ENCODE data around the gene ERCC1. TPM values are rescaled to one million over a fixed set of nuclear protein-coding genes. Genes with fewer than 3 reads are reported as not detected.

Gene ERCC1
- total RNA-seq, 1 experiment from 2014 or later = 103 TPM

DNA sequence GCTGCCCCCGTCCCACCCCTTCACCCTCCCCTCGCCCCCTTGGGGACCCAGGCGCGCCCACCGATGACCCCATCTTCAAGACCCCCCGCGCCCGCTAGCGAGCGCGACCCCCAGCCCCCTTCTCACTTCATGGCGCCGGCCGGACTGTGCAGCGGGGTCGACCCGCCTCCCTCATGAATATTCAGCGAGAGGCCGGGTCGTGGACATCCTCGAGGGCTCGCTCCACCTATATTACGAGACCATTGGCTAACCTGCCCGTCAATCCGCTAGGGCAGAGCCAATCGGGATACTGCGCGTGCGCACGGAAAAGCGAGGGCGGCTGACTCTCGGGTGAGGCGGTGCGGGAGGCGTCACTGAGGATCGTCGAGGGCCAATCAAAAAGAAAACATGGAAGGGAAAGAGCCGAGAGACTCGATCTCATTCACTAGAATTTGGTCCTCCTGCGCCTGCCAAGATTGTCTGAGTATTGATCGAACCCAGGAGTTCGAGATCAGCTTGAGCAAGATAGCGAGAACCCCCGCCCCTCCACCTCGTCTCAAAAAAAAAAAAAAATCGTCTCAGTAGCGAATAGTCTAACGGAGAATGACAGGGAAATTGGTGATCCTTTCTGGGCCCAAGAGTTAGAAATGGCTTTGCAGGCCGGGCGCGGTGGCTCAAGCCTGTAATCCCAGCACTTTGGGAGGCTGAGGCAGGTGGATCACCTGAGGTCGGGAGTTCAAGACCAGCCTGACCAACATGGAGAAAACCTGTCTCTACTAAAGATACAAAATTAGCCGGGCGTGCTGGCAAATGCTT, 53.1 kb downstream of the ERCC1 start, which contains the start of gene ERCC2:
Gene ERCC2, minus strand, starts transcription at position 164 of the 795 bp plus-strand sequence. Its CDS starts 33 bp downstream, at position 131.
- peaks cover 5 to 21% of the 10 kb centered on the region in 2 experiments; a peak in 3 of 4 replicates for H3K4me1 ChIP-seq (ENCODE audit: control insufficient read depth in 1 of 2, insufficient read depth in 2 of 2, low read length in 2 of 2)
- H4K20me1 ChIP-seq (ENCODE audit: insufficient read depth) = no peaks in the 10 kb centered on the region
- ChIA-PET POLR2A (no interaction called here), RAD21 (ENCODE audit: low non-redundant PET in 1 of 2, low total read pairs in 2 of 2, uncharacterized antibody in 2 of 2, unreplicated experiment in 2 of 2) (interaction anchor here in 1 of 2 experiments (0.6 kb wide), 1 partner anchor 56 kb away, joined by 3 read pairs; no protein-coding TSS in a partner anchor), CTCF (interaction anchor here (1.7 to 1.8 kb wide), 2 partner anchors 32 to 115 kb away, joined by 3 to 9 read pairs; no protein-coding TSS in a partner anchor)
- peak within 1 kb of the TSS; percentile 86 to 90 for H3K4me3 ChIP-seq (replicated peaks in 1 of 2; ENCODE audit: low read depth in 1 of 2, low read length in 2 of 2)
- TF ChIP-seq, protein P1, sequence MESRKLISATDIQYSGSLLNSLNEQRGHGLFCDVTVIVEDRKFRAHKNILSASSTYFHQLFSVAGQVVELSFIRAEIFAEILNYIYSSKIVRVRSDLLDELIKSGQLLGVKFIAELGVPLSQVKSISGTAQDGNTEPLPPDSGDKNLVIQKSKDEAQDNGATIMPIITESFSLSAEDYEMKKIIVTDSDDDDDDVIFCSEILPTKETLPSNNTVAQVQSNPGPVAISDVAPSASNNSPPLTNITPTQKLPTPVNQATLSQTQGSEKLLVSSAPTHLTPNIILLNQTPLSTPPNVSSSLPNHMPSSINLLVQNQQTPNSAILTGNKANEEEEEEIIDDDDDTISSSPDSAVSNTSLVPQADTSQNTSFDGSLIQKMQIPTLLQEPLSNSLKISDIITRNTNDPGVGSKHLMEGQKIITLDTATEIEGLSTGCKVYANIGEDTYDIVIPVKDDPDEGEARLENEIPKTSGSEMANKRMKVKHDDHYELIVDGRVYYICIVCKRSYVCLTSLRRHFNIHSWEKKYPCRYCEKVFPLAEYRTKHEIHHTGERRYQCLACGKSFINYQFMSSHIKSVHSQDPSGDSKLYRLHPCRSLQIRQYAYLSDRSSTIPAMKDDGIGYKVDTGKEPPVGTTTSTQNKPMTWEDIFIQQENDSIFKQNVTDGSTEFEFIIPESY (IDR thresholded peaks at IDR 0.05; ENCODE audit: extremely low read depth, insufficient replicate concordance, low read length) = no peak
- TF ChIP-seq, protein P2, sequence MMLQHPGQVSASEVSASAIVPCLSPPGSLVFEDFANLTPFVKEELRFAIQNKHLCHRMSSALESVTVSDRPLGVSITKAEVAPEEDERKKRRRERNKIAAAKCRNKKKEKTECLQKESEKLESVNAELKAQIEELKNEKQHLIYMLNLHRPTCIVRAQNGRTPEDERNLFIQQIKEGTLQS (IDR thresholded peaks at IDR 0.05) = no peak
- TF ChIP-seq ZNF274 (IDR thresholded peaks at IDR 0.05; ENCODE audit: low read depth, low read length) (no peak), SRF (IDR thresholded peaks at IDR 0.05; ENCODE audit: low read depth) (no peak), SP1 (IDR thresholded peaks at IDR 0.05; ENCODE audit: low read depth) (peak; percentile 99), YY1 (IDR thresholded peaks at IDR 0.05; ENCODE audit: extremely low read depth, insufficient replicate concordance, low read depth, low read length) (no peak), POLR2A (IDR thresholded peaks at IDR 0.05; ENCODE audit: borderline replicate concordance, extremely low read depth, insufficient read depth, insufficient read length) (peak; percentile 79), SIN3A (IDR thresholded peaks at IDR 0.05; ENCODE audit: low read depth) (no peak), ZFX (IDR thresholded peaks at IDR 0.05) (peak; percentile 33; the same call in 1 of the 2 replicates), ELF1 (IDR thresholded peaks at IDR 0.05; ENCODE audit: borderline replicate concordance, low read depth) (no peak), FOSL1 (IDR thresholded peaks at IDR 0.05; ENCODE audit: low read depth) (no peak), JUND (IDR thresholded peaks at IDR 0.05) (no peak), CBX3 (IDR thresholded peaks at IDR 0.05; ENCODE audit: low read depth) (no peak)
- TF ChIP-seq, protein P3, sequence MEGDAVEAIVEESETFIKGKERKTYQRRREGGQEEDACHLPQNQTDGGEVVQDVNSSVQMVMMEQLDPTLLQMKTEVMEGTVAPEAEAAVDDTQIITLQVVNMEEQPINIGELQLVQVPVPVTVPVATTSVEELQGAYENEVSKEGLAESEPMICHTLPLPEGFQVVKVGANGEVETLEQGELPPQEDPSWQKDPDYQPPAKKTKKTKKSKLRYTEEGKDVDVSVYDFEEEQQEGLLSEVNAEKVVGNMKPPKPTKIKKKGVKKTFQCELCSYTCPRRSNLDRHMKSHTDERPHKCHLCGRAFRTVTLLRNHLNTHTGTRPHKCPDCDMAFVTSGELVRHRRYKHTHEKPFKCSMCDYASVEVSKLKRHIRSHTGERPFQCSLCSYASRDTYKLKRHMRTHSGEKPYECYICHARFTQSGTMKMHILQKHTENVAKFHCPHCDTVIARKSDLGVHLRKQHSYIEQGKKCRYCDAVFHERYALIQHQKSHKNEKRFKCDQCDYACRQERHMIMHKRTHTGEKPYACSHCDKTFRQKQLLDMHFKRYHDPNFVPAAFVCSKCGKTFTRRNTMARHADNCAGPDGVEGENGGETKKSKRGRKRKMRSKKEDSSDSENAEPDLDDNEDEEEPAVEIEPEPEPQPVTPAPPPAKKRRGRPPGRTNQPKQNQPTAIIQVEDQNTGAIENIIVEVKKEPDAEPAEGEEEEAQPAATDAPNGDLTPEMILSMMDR (IDR thresholded peaks at IDR 0.05 in 2 of 3, conservative IDR thresholded peaks at IDR 0.05 in 1 of 3; ENCODE audit: borderline replicate concordance in 1 of 3, insufficient read depth in 1 of 3, low read depth in 2 of 3, low read length in 2 of 3) = no peak
- peak within 1 kb of the TSS; percentile 71 for H3K27ac ChIP-seq (ENCODE audit: low read depth, low read length)
- H3K4me2 ChIP-seq (ENCODE audit: low read length) = peak within 1 kb of the TSS; percentile 93
- peak; percentile 97 for ATAC-seq
- no peaks in the 10 kb centered on the region for H3K9me3 ChIP-seq (ENCODE audit: control insufficient read depth in 1 of 2, insufficient read depth in 1 of 2, low read depth in 1 of 2, low read length in 2 of 2)
- H3K9me2 ChIP-seq (ENCODE audit: insufficient read depth) = no peaks in the 10 kb centered on the region
- H3K27me3 ChIP-seq (ENCODE audit: insufficient read depth, low read length) = no peaks in the 10 kb centered on the region
- peaks cover 0 to 3% of the 10 kb centered on the region in 2 experiments; a peak in 1 of 4 replicates for H3K36me3 ChIP-seq (ENCODE audit: control insufficient read depth in 1 of 2, insufficient read depth in 2 of 2, low read length in 2 of 2)
- BruUV-seq (replicated peaks) = TSS peak; percentile 95
- H3K9ac ChIP-seq (ENCODE audit: low read length) = peak within 1 kb of the TSS; percentile 91
- intact Hi-C loops (cut with micrococcal nuclease) = no loop called here
- peak within 1 kb of the TSS; percentile 95 for H2AFZ ChIP-seq (ENCODE audit: low read depth, low read length, poor library complexity, severe bottlenecking)
- H3K79me2 ChIP-seq (ENCODE audit: insufficient read depth, low read length) = peaks cover 15% of the 10 kb centered on the region; the same call in 1 of the 2 replicates
- DNase-seq (ENCODE audit: low read depth, low spot score) = peak; percentile 98
